SK-N-SH (cell line): Measurements from ENCODE around the gene LOXHD1. TPM values are rescaled to one million over a fixed set of nuclear protein-coding genes. Genes with fewer than 3 reads are reported as not detected.

Source experiments
- CTCF ChIA-PET: fragments of 300-600, 350-600 bp; formaldehyde crosslinking; extraction: SDS; loops from one replicate; lab custom pipeline; 2021; lab: Yijun Ruan, JAX
- POLR2A ChIA-PET: fragments of 350-600 bp; sonication (Branson Sonifier 250); formaldehyde crosslinking; extraction: SDS; loops from one replicate; lab custom pipeline; 2020; ENCODE audit warnings: antibody characterized with exemption, inconsistent platforms; lab: Yijun Ruan, JAX
- DNase-seq: peaks from one replicate; pipeline ENCODE4 v3.0.0; 2012
- H2AFZ ChIP-seq: fragments of 200-600 bp; sonication (generic); 2 replicates; pipeline ENCODE4 v1.8.1; 2016; ENCODE audit warnings: antibody characterized with exemption, mild to moderate bottlenecking, low read depth
- H3F3A ChIP-seq: fragments of 200-600 bp; sonication (generic); replicated peaks from 2 replicates; pipeline ENCODE3; 2016; ENCODE audit warnings: antibody characterized with exemption, mild to moderate bottlenecking; ENCODE audit not compliant: insufficient read depth
- H3K27ac ChIP-seq, 2 experiments: fragments of 200-500 bp in 1 of 2; fragments of 200-600 bp in 1 of 2; sonication (Bioruptor generic) in 1 of 2; sonication (generic), shearing (Covaris generic) in 1 of 2; 2 replicates each; pipeline versions ENCODE4 v1.5.1 to v1.6.1; 2014 to 2016; ENCODE audit warnings: low read depth in 2 of 2, inconsistent platforms in 1 of 2, low read length in 1 of 2, mild to moderate bottlenecking in 1 of 2, mixed read lengths in 1 of 2
- H3K27me3 ChIP-seq: fragments of 200-600 bp; sonication (generic), shearing (Covaris generic); 2 replicates; pipeline ENCODE4 v1.6.1; 2016; ENCODE audit warnings: mixed run types; ENCODE audit not compliant: insufficient read depth
- H3K36me3 ChIP-seq, 2 experiments: fragments of 200-500 bp in 1 of 2; fragments of 200-600 bp in 1 of 2; sonication (Bioruptor generic) in 1 of 2; sonication (generic) in 1 of 2; replicated peaks in 1 of 2; 2 replicates each; pipeline versions ENCODE3 to v1.5.1; 2014 to 2016; ENCODE audit warnings: low read length in 1 of 2, mild to moderate bottlenecking in 1 of 2; ENCODE audit not compliant: insufficient read depth in 2 of 2, control insufficient read depth in 1 of 2
- H3K4me1 ChIP-seq, 2 experiments: fragments of 200-500 bp in 1 of 2; fragments of 200-600 bp in 1 of 2; sonication (Bioruptor generic) in 1 of 2; sonication (generic), shearing (Covaris generic) in 1 of 2; 2 replicates each; pipeline versions ENCODE4 v1.5.1 to v1.6.1; 2014 to 2016; ENCODE audit warnings: low read depth in 1 of 2, low read length in 1 of 2, mixed run types in 1 of 2; ENCODE audit not compliant: insufficient read depth in 2 of 2, control insufficient read depth in 1 of 2
- H3K4me2 ChIP-seq: fragments of 200-600 bp; sonication (generic), shearing (Covaris generic); 2 replicates; pipeline ENCODE4 v1.6.1; 2017; ENCODE audit warnings: mixed run types
- H3K4me3 ChIP-seq, 2 experiments: fragments of 200-500 bp in 1 of 2; fragments of 200-600 bp in 1 of 2; sonication (Bioruptor generic) in 1 of 2; sonication (generic), shearing (Covaris generic) in 1 of 2; 2 replicates each; pipeline versions ENCODE4 v1.5.1 to v1.8.1; 2014 to 2016; ENCODE audit warnings: low read depth in 2 of 2, inconsistent platforms in 1 of 2, low read length in 1 of 2, mild to moderate bottlenecking in 1 of 2, mixed read lengths in 1 of 2, moderate library complexity in 1 of 2
- H3K79me2 ChIP-seq: fragments of 200-600 bp; sonication (generic); 2 replicates; pipeline ENCODE4 v1.8.1; 2017; ENCODE audit warnings: mild to moderate bottlenecking; ENCODE audit not compliant: insufficient read depth
- H3K9ac ChIP-seq: fragments of 200-600 bp; sonication (generic); 2 replicates; pipeline ENCODE4 v1.6.1; 2017; ENCODE audit warnings: mixed run types
- H3K9me2 ChIP-seq: fragments of 200-600 bp; sonication (generic); 2 replicates; pipeline ENCODE4 v1.6.1; 2017; ENCODE audit warnings: mixed run types
- H3K9me3 ChIP-seq: fragments of 200-600 bp; sonication (generic); 2 replicates; pipeline ENCODE4 v1.6.1; 2017; ENCODE audit warnings: mixed run types, mild to moderate bottlenecking, moderate library complexity
- H4K20me1 ChIP-seq: fragments of 200-600 bp; sonication (generic); 2 replicates; pipeline ENCODE4 v1.6.1; 2017; ENCODE audit warnings: mild to moderate bottlenecking, mixed run types; ENCODE audit not compliant: insufficient read depth
- CHD2 ChIP-seq: fragments of 150-350 bp; IDR thresholded peaks from 2 replicates; pipeline ENCODE4 v1.6.1; 2018; ENCODE audit warnings: low read length; ENCODE audit not compliant: partially characterized antibody
- CTCF ChIP-seq: fragments of 200-600 bp; sonication (generic); IDR thresholded peaks from 2 replicates; pipeline ENCODE4 v1.6.1; 2017; ENCODE audit warnings: antibody characterized with exemption, mild to moderate bottlenecking, moderate library complexity
- ELF1 ChIP-seq: IDR thresholded peaks from 2 replicates; pipeline ENCODE4 v1.4.0; 2012
- EZH2phosphoT487 ChIP-seq: fragments of 200-600 bp; sonication (generic); IDR thresholded peaks from 2 replicates; pipeline ENCODE4 v1.6.1; 2017; ENCODE audit warnings: low read depth, mixed run types, mild to moderate bottlenecking, antibody characterized with exemption, moderate library complexity, borderline replicate concordance
- IRF3 ChIP-seq: fragments of 150-350 bp; IDR thresholded peaks from 2 replicates; pipeline ENCODE4 v1.6.1; 2016; ENCODE audit warnings: mild to moderate bottlenecking, low read depth, low read length
- JUND ChIP-seq: IDR thresholded peaks from 2 replicates; pipeline ENCODE4 v1.4.0; 2012
- NRF1 ChIP-seq: IDR thresholded peaks from 2 replicates; pipeline ENCODE4 v1.6.1; 2012; ENCODE audit warnings: low read depth, mild to moderate bottlenecking, low read length
- POLR2AphosphoS5 ChIP-seq: IDR thresholded peaks from 2 replicates; pipeline ENCODE4 v1.6.1; 2012; ENCODE audit warnings: low read depth, low read length
- RAD21 ChIP-seq: IDR thresholded peaks from 2 replicates; pipeline ENCODE4 v1.6.1; 2012; ENCODE audit warnings: mild to moderate bottlenecking, low read length
- REST ChIP-seq: IDR thresholded peaks from 2 replicates; pipeline ENCODE4 v1.6.1; 2012; ENCODE audit warnings: mild to moderate bottlenecking, low read depth, low read length, moderate library complexity
- RFX5 ChIP-seq: IDR thresholded peaks from 2 replicates; pipeline ENCODE4 v1.6.1; 2012; ENCODE audit warnings: mild to moderate bottlenecking, improper control_type of control experiment, low read length
- SIN3A ChIP-seq: IDR thresholded peaks from 2 replicates; pipeline ENCODE4 v1.6.1; 2012; ENCODE audit warnings: low read depth, mild to moderate bottlenecking, low read length, moderate library complexity, borderline replicate concordance
- SMC3 ChIP-seq: IDR thresholded peaks from 2 replicates; pipeline ENCODE4 v1.6.1; 2012; ENCODE audit warnings: low read depth, low read length, improper control_type of control experiment
- TAF1 ChIP-seq: IDR thresholded peaks from 2 replicates; pipeline ENCODE4 v1.6.1; 2012; ENCODE audit warnings: low read depth, mild to moderate bottlenecking, low read length, moderate library complexity, borderline replicate concordance
- TCF12 ChIP-seq: IDR thresholded peaks from 2 replicates; pipeline ENCODE4 v1.4.0; 2012
- USF2 ChIP-seq: fragments of 150-350 bp; IDR thresholded peaks from 2 replicates; pipeline ENCODE4 v1.6.1; 2017; ENCODE audit warnings: antibody characterized with exemption, low read length, low read depth, borderline replicate concordance
- WGBS: methylation state at CpG from one replicate; pipeline ENCODE4 v1.1.6; 2017; ENCODE audit warnings: low lambda C conversion rate; 5-methylcytosine and 5-hydroxymethylcytosine counted together
- polyA plus RNA-seq, 3 experiments: library from polyadenylated mRNA; depleted of rRNA; stranded (reverse); fragments of >200 nt; gene quantifications; 2 replicates each; pipeline ENCODE4 v1.2.3, GENCODE V29; 2012

Gene LOXHD1
- polyA plus RNA-seq, 1 of the 3 experiments (the other 2 are of a cell fraction) = not detected

GRCh38 chr18:46536215-46536874 is 120.7 kb downstream of the LOXHD1 start:
- Histone ChIP-seq H3K4me3 (no peak overlapping the region), H3K9me2 (no peaks in the 10 kb centered on the region), H3K27ac (no peak overlapping the region), H3K9ac (no peak overlapping the region), H3K4me2 (no peak overlapping the region), H3K9me3 (no peaks in the 10 kb centered on the region), H3K36me3 (no peaks in the 10 kb centered on the region), H3K79me2 (no peaks in the 10 kb centered on the region), H4K20me1 (no peaks in the 10 kb centered on the region), H2AFZ (no peak overlapping the region), H3F3A (no peaks in the 10 kb centered on the region), H3K4me1 (no peaks in the 10 kb centered on the region), H3K27me3 (no peaks in the 10 kb centered on the region)
- WGBS = 53% methylated on average over 11 of the region's 11 CpGs
- POLR2A ChIA-PET = no interaction called here
- no peak for DNase-seq
- CTCF ChIA-PET = interaction anchor here (1.5 to 1.9 kb wide), 2 partner anchors 122 to 255 kb away, joined by 4 to 5 read pairs; no protein-coding TSS in a partner anchor
- TF ChIP-seq TCF12 (no peak), CHD2 (no peak), RAD21 (no peak), RFX5 (no peak), ELF1 (no peak), USF2 (no peak), NRF1 (no peak), IRF3 (no peak), REST (no peak), JUND (no peak), CTCF (no peak), TAF1 (no peak), POLR2AphosphoS5 (no peak), EZH2phosphoT487 (no peak), SIN3A (no peak), SMC3 (no peak)
